Hematopoietic multipotent progenitor cell treated with erythropoietin and hydrocortisone succinate and interleukin-3 and kit ligand, for 6 days (in vitro differentiated cells): ENCODE measurements around the gene AURKB.
"Not testable (repeated sequence)": the region's sequence is repeated elsewhere in the genome, so short reads cannot be mapped to it uniquely, and the experiment has no call there.

Source experiments
- DNase-seq: peaks from one replicate; pipeline ENCODE4 v3.0.0-alpha.2; 2015

The AURKB gene

GRCh38 chr17:8224891-8225812 lies 14.8 kb upstream of the AURKB start:
- no peak for DNase-seq

DNA sequence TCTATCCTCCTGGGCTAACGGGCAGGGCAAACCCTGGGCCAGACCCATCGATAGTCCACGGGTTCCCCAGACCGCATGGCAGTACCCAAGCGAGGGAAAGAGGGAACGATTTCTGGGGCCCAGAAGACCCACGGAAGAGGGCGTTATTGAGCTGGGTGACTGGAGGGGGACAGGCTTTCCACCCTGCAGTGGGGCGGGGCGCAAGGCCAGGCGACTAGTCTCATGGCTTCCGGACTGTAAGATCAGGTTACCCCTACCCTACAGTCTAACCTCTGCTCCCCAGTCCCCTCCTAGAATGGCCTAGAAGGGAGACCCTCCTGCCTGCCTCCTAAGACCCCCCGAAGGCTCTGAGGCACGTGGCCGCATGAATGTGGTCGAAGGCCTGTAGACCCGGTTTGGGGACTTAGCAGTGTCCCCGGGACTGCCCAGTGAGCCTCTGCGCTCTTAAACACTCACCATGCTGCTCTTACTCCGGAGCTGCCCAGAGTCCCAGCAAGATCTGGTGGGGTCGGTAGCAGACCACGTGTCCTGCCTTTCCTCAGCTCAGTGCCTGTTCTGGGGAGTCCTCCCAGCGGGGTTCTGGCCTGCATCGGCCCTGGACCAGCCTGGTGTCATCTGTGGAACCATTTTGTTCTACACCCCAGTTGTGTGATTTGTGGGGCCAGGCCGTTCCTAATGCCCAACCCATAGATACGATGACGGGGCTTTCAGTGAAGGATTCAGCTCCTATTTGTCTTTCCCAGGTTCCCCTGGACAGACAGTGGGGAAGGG lies 13.2 kb upstream of the AURKB start:
- DNase-seq, result peak; percentile 89

- DNase-seq, result peak; percentile 95
Observed at GRCh38 chr17:8222630-8223355, 12.4 kb upstream of the AURKB start.

DNA sequence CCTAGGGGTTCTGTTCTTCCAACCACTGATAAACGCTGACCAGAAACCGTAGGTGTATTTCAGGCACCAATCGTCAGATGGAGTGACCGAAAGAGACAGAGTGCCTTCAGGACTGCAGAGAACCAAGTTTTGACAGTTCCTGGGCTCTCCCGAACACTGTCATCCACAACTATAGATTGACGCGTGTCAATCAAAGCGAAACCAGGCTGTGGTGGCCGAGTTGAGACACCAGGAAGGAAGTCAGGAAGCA lies 11.9 kb upstream of the AURKB start:
- no peak for DNase-seq

- DNase-seq, result peak; percentile 92
Observed at GRCh38 chr17:8221663-8222379, 11.4 kb upstream of the AURKB start.

GRCh38 chr17:8220783-8221662 lies 10.6 kb upstream of the AURKB start:
- peak; percentile 92 for DNase-seq

GRCh38 chr17:8214000-8214399 lies 3.6 kb upstream of the AURKB start:
- not testable (repeated sequence) for DNase-seq

GRCh38 chr17:8212312-8213180 lies 2.2 kb upstream of the AURKB start:
- DNase-seq, result no peak

- no peak for DNase-seq
Observed at GRCh38 chr17:8210761-8211458, 535 bp upstream of the AURKB start.

DNA sequence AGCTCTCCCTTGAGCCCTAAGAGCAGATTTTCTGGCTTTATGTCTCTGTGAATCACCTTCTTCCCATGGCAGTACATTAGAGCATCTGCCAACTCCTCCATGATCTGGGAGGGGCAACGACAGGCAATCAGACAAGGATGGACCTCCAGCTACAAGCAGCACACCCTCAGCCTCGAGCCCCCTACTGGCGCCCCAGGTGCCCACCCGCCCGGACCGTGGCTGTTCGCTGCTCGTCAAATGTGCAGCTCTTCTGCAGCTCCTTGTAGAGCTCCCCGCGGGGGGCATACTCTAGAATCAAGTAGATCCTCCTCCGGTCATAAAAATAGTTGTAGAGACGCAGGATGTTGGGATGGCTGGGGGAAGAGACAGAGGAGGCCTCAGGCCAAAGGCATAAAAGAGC lies 3.8 kb downstream of the AURKB start:
- no peak for DNase-seq

DNA sequence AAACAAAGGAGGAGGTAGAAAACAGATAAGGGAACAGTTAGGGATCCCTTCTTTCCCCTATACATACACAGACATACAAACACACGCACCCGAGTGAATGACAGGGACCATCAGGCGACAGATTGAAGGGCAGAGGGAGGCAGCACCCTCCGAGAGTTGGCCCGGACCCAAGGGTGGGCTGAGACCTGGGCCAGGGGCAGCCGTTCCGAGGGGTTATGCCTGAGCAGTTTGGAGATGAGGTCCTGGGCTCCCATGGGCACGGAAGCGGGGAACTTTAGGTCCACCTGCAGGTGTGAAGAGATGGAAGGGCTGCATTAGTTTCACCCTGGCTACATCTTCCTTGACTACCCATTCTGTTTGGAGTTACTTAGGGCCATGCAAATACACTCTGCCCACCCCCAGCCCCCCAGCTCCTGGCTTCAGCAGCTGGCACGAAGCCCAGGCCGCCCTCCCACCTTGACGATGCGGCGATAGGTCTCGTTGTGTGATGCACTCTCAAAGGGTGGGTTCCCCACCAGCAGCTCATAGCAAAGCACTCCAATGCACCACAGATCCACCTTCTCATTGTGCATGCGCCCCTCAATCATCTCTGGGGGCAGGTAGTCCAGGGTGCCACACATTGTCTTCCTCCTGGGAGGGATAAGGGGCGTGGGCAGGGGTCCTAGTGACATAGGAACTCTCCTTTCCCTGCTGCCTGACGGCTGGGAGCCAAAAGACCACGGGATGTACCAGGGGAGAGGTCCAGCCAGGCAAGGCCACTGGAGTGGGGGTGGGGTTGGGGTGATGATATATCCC lies 5.4 kb downstream of the AURKB start:
- DNase-seq, result no peak

- peak; percentile 96 for DNase-seq
Observed at GRCh38 chr17:8192070-8192815, 18.1 kb downstream of the AURKB start.

GRCh38 chr17:8190506-8190905 lies 19.9 kb downstream of the AURKB start:
- no peak for DNase-seq

DNA sequence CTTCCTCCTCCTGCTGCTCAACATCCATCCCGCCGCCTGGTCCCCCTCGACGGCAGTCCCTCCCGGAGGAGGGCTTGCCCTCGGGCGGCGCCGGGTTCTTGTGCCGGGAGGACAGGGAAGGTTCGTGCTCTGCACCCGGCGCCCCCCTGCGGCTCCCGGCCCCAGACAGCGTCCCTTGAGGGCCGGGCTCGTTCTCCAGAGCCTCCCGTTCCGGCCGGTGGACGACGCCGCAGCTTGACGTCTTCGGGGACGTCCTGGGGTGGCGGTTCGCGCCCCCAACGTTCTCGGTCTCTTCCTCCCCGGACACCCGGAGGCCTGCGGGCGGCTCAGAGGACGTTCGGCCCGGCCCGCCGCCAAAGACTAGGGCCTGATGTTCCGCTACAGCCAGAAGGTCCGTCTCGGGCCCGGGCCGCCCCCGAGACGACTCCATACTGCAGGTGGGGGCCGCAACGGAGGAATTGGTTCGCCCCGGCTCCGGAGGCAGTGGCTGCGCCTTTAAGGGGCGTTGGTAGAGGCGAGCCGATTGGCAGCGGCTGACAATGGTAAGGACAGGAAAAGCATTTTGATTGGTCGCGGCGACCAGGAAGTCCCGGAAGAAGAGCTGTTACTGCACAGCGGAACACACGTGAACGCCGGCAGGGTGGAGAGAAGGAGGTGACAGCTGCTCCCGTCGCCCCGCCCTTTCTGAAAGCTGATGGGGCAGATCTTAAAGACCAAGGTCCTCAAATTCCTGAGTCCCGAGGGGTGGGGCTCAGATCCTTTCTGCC lies 20.5 kb downstream of the AURKB start, which contains the start of gene BORCS6:
Gene BORCS6 (minus strand): TSS at position 470 of the 767 bp plus-strand sequence. CDS start 40 bp downstream, at position 430.
- peak; percentile 100 for DNase-seq

- DNase-seq, result peak; percentile 44
Observed at GRCh38 chr17:8189041-8189710, 21.2 kb downstream of the AURKB start.

DNA sequence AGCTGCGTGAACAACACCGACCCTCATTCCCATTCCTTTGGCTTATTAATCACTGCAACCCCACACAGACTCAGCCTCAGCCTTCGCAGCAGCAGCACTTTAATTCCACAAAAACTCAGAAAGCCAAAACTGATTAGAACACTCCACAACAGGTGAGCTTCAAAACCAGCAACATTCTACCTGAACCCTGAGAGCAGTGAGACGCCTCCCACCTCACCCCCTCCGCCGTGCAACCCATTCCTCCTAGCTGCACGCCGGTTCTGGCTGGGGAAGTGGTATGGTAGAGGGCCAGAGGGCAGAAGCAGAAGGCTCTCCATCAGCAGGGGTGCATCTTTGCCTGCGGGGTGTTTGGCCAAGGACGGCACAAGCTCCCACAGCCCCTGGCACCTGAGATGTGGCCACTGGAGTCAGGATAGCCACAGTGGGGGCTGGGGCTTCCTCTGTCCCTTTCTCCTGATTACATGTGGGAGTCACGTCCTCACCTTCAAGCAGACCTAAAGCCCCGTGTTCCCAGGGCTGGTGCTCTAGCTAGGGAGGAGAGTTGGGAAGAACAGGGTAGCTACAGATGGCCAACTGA lies 22.0 kb downstream of the AURKB start:
- no peak for DNase-seq
